ENCODE measurements around the gene PCDH9. TPM values are rescaled to one million over a fixed set of nuclear protein-coding genes. Genes with fewer than 3 reads are reported as not detected.

Gene PCDH9
- total and polyA plus RNA-seq, 2 experiments from 2014 or later = 0.31 to 0.52 TPM

DNA sequence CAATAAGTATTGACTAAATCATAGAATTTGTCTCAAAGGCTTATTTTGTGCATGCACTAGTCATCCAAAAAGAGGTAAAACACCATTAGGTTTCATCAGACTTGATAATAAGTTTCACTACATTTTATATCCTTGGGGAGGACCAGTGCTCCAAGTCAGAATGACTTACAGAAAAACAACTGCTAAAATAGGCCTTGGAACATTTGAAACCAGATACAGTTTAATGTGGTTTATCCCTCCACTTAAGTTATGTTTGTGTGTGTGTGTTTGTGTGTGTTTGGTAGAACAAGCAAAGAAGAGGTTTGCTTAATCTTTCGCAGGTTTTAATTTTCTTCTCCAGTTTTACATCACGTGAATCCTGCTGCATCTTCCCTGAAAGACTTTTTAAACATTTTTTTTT lies 570.9 kb downstream of the PCDH9 start:
- Histone ChIP-seq H3K4me1 (ENCODE audit: insufficient read depth) (0 out of 2 replicates have a peak, but pooled peaks cover 3% of the 10 kb centered on the region), H3K27ac (ENCODE audit: low read depth) (no peak overlapping the region), H3K36me3 (ENCODE audit: insufficient read depth) (no peaks in the 10 kb centered on the region), H3K79me2 (replicated peaks; ENCODE audit: insufficient read depth) (no peaks in the 10 kb centered on the region), H2AFZ (peak overlapping the region; percentile 25; the same call in 1 of the 2 replicates), H3F3A (replicated peaks; ENCODE audit: low read depth) (no peaks in the 10 kb centered on the region), H4K20me1 (replicated peaks; ENCODE audit: insufficient read depth) (no peaks in the 10 kb centered on the region), H3K4me3 (no peak overlapping the region), H3K9me2 (ENCODE audit: insufficient read depth) (no peaks in the 10 kb centered on the region), H3K27me3 (ENCODE audit: insufficient read depth) (no peaks in the 10 kb centered on the region), H3K4me2 (no peak overlapping the region)
- Mint-ChIP-seq H3K27ac (no peak overlapping the region), H3K27me3 (ENCODE audit: insufficient read depth, low read depth, poor library complexity) (no peaks in the 10 kb centered on the region), H3K4me1 (peaks cover 4% of the 10 kb centered on the region; the same call in 2 of the 3 replicates), H3K9me3 (no peaks in the 10 kb centered on the region), H3K36me3 (ENCODE audit: low read depth) (no peaks in the 10 kb centered on the region), H3K4me3 (no peak overlapping the region)
- no peak for TF ChIP-seq ZNF331 (CRISPR knock-in tag; IDR thresholded peaks at IDR 0.05; ENCODE audit: low read depth)
- TF ChIP-seq, protein P1, sequence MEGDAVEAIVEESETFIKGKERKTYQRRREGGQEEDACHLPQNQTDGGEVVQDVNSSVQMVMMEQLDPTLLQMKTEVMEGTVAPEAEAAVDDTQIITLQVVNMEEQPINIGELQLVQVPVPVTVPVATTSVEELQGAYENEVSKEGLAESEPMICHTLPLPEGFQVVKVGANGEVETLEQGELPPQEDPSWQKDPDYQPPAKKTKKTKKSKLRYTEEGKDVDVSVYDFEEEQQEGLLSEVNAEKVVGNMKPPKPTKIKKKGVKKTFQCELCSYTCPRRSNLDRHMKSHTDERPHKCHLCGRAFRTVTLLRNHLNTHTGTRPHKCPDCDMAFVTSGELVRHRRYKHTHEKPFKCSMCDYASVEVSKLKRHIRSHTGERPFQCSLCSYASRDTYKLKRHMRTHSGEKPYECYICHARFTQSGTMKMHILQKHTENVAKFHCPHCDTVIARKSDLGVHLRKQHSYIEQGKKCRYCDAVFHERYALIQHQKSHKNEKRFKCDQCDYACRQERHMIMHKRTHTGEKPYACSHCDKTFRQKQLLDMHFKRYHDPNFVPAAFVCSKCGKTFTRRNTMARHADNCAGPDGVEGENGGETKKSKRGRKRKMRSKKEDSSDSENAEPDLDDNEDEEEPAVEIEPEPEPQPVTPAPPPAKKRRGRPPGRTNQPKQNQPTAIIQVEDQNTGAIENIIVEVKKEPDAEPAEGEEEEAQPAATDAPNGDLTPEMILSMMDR (conservative IDR thresholded peaks at IDR 0.05; ENCODE audit: low read depth in 2 of 2) = no peak
- TF ChIP-seq NANOG (IDR thresholded peaks at IDR 0.05; ENCODE audit: borderline replicate concordance) = no peak
- no peak for TF ChIP-seq CREB1 (CRISPR knock-in tag; IDR thresholded peaks at IDR 0.05; ENCODE audit: low read depth)
- TF ChIP-seq EZH2 (IDR thresholded peaks at IDR 0.05; ENCODE audit: low read depth, unreplicated experiment) = no peak
- TF ChIP-seq STAT1 (IDR thresholded peaks at IDR 0.05; ENCODE audit: unreplicated experiment) = no peak
- no peak for TF ChIP-seq JUNB (IDR thresholded peaks at IDR 0.05; ENCODE audit: unreplicated experiment)
- TF ChIP-seq, protein P2, sequence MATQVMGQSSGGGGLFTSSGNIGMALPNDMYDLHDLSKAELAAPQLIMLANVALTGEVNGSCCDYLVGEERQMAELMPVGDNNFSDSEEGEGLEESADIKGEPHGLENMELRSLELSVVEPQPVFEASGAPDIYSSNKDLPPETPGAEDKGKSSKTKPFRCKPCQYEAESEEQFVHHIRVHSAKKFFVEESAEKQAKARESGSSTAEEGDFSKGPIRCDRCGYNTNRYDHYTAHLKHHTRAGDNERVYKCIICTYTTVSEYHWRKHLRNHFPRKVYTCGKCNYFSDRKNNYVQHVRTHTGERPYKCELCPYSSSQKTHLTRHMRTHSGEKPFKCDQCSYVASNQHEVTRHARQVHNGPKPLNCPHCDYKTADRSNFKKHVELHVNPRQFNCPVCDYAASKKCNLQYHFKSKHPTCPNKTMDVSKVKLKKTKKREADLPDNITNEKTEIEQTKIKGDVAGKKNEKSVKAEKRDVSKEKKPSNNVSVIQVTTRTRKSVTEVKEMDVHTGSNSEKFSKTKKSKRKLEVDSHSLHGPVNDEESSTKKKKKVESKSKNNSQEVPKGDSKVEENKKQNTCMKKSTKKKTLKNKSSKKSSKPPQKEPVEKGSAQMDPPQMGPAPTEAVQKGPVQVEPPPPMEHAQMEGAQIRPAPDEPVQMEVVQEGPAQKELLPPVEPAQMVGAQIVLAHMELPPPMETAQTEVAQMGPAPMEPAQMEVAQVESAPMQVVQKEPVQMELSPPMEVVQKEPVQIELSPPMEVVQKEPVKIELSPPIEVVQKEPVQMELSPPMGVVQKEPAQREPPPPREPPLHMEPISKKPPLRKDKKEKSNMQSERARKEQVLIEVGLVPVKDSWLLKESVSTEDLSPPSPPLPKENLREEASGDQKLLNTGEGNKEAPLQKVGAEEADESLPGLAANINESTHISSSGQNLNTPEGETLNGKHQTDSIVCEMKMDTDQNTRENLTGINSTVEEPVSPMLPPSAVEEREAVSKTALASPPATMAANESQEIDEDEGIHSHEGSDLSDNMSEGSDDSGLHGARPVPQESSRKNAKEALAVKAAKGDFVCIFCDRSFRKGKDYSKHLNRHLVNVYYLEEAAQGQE (IDR thresholded peaks at IDR 0.05; ENCODE audit: unreplicated experiment) = no peak
- no peak for TF ChIP-seq EZH2phosphoT487 (IDR thresholded peaks at IDR 0.05; ENCODE audit: unreplicated experiment)
- TF ChIP-seq POLR2AphosphoS5 (IDR thresholded peaks at IDR 0.05; ENCODE audit: low read depth) = no peak
- TF ChIP-seq, protein P3, sequence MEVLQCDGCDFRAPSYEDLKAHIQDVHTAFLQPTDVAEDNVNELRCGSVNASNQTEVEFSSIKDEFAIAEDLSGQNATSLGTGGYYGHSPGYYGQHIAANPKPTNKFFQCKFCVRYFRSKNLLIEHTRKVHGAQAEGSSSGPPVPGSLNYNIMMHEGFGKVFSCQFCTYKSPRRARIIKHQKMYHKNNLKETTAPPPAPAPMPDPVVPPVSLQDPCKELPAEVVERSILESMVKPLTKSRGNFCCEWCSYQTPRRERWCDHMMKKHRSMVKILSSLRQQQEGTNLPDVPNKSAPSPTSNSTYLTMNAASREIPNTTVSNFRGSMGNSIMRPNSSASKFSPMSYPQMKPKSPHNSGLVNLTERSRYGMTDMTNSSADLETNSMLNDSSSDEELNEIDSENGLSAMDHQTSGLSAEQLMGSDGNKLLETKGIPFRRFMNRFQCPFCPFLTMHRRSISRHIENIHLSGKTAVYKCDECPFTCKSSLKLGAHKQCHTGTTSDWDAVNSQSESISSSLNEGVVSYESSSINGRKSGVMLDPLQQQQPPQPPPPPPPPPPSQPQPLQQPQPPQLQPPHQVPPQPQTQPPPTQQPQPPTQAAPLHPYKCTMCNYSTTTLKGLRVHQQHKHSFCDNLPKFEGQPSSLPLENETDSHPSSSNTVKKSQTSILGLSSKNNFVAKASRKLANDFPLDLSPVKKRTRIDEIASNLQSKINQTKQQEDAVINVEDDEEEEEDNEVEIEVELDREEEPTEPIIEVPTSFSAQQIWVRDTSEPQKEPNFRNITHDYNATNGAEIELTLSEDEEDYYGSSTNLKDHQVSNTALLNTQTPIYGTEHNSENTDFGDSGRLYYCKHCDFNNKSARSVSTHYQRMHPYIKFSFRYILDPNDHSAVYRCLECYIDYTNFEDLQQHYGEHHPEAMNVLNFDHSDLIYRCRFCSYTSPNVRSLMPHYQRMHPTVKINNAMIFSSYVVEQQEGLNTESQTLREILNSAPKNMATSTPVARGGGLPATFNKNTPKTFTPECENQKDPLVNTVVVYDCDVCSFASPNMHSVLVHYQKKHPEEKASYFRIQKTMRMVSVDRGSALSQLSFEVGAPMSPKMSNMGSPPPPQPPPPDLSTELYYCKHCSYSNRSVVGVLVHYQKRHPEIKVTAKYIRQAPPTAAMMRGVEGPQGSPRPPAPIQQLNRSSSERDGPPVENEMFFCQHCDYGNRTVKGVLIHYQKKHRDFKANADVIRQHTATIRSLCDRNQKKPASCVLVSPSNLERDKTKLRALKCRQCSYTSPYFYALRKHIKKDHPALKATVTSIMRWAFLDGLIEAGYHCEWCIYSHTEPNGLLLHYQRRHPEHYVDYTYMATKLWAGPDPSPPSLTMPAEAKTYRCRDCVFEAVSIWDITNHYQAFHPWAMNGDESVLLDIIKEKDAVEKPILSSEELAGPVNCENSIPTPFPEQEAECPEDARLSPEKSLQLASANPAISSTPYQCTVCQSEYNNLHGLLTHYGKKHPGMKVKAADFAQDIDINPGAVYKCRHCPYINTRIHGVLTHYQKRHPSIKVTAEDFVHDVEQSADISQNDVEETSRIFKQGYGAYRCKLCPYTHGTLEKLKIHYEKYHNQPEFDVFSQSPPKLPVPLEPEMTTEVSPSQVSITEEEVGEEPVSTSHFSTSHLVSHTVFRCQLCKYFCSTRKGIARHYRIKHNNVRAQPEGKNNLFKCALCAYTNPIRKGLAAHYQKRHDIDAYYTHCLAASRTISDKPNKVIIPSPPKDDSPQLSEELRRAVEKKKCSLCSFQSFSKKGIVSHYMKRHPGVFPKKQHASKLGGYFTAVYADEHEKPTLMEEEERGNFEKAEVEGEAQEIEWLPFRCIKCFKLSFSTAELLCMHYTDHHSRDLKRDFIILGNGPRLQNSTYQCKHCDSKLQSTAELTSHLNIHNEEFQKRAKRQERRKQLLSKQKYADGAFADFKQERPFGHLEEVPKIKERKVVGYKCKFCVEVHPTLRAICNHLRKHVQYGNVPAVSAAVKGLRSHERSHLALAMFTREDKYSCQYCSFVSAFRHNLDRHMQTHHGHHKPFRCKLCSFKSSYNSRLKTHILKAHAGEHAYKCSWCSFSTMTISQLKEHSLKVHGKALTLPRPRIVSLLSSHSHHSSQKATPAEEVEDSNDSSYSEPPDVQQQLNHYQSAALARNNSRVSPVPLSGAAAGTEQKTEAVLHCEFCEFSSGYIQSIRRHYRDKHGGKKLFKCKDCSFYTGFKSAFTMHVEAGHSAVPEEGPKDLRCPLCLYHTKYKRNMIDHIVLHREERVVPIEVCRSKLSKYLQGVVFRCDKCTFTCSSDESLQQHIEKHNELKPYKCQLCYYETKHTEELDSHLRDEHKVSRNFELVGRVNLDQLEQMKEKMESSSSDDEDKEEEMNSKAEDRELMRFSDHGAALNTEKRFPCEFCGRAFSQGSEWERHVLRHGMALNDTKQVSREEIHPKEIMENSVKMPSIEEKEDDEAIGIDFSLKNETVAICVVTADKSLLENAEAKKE (CRISPR knock-in tag; IDR thresholded peaks at IDR 0.05) = no peak
- no peak for TF ChIP-seq ZNF114 (CRISPR knock-in tag; IDR thresholded peaks at IDR 0.05)
- TF ChIP-seq, protein P4, sequence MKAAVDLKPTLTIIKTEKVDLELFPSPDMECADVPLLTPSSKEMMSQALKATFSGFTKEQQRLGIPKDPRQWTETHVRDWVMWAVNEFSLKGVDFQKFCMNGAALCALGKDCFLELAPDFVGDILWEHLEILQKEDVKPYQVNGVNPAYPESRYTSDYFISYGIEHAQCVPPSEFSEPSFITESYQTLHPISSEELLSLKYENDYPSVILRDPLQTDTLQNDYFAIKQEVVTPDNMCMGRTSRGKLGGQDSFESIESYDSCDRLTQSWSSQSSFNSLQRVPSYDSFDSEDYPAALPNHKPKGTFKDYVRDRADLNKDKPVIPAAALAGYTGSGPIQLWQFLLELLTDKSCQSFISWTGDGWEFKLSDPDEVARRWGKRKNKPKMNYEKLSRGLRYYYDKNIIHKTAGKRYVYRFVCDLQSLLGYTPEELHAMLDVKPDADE (IDR thresholded peaks at IDR 0.05) = no peak
- DNase-seq (ENCODE audit: low spot score) = no peak
- no peak for ATAC-seq

Measured in GM23338 (cell line).